Measurements from ENCODE around the gene PGA3.
A peak's percentile ranks its signal among the peaks of the same experiment; 100 is the strongest.
"Not testable (repeated sequence)": the region's sequence is repeated elsewhere in the genome, so short reads cannot be mapped to it uniquely, and the experiment has no call there.

The PGA3 gene

DNA sequence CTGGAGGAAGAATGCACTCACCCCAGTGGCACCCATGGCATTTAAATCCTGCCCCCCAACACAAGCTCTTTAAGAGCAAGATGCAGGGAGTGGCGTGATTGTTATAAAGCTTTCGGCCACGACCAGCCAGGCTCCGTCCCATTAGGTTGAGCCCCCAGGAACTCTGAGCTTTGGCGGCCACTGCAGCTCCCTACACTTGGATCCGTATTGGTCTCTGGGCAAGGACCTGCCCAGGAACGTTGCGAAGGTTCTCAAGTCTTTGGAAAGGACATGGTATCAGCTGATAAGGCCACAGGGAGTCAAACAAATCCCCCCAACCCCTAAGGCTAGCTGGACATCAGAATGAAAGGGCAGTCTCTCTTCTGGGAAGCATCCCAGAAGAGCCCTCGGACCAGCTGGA, 32.7 kb upstream of the PGA3 start:
- DNase-seq (ENCODE audit: low read depth in 1 of 2, low spot score in 1 of 2) = no peak

DNA sequence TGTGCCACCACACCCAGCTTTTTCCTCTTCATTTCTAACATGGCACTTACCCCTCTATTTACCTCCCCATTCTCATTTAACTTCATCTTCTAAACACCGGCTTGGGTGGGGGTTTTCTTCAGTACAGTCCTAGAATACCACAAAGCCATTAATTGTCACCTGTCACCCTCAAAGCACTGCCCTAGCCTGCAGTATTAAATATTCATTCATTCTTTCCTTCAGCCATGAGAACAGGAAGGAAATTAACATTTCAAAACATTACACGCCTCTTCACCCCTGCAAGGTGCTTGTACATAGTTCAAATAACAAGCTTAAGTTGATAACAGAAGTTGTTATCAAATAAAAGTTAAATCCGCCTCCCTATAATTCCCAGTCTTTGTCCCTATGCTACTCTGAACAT, 31.4 kb upstream of the PGA3 start:
- no peak for DNase-seq (ENCODE audit: low read depth in 1 of 2, low spot score in 1 of 2)

DNA sequence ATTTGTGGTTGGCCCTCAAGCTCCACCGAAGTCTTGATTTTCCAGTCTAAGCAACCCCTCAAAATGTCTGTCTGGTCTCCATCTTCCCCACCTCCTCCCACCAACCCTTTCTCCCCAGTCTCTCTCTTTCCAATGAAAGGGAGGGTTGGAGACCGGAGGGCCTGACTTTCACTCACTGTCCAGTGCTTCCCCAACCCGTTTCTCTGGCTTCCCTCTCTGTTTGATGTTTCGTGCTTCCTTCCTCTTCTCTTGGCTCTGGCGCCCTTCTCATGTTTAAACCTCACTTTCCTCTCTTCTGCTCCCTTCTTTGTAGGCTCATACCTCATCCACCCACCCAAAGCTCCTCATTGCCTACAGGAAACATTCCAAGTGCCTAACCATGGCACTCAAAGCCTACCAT, 31.0 kb upstream of the PGA3 start:
- no peak for DNase-seq (ENCODE audit: low read depth in 1 of 2, low spot score in 1 of 2)

DNA sequence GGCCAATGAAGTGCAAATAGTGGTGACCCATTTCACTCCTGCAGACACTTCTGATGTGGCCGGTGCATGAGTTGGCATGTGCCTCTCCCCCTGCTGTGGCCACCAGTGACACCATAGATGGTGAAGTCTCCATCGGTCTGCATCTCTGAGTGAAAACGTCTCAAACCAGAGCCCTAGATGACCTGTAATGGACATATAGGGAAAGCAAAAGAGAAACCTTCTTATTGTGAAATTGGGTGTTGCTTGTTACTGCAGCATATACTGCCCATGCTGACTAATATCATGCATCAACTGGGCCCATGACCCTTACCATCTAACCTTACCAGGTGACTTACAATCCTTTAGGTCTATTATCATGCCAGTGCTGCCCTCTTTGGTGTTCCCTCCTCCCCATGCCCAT, 30.4 kb upstream of the PGA3 start:
- DNase-seq (ENCODE audit: low read depth in 1 of 2, low spot score in 1 of 2) = no peak

DNA sequence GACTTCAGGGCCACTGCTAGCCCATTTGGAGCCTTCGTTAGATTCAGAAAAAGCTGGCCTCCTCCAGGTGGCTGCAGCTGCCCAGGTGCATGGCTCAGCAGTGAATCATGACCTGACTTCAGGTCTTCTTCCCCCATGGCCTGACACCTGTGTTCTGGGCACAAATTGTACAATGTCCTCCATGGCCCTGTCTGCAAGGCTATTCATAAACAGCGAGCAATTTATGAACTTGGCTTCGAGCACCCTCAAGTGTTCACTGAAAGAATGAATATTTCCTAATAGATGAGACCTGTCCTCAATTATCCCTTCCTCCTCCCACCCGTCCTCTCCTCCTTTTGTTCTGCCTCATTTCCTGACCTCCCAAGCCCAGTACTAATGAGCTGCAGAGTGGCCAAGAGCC, 29.9 kb upstream of the PGA3 start:
- DNase-seq (ENCODE audit: low read depth in 1 of 2, low spot score in 1 of 2) = no peak

DNA sequence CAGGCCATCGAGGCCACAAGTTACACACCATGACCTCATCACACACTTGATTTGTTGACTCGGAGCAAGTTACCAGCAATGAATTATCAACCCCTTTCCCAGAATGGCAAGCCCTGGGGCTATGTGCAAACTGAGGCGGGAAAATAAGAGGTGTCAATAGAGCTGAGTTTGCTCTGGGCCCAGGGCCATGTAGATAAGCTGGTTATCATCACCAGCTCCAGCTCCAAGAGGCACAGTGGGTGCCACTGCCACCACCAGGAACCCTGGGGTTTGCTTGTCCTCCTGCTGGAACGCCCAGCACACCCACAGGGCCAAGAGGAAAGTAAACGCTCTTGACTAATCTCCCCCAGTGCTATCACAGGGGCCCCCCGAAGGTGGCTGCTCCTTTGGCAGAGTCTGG, 29.0 kb upstream of the PGA3 start:
- DNase-seq (ENCODE audit: low read depth in 1 of 2, low spot score in 1 of 2) = no peak

DNA sequence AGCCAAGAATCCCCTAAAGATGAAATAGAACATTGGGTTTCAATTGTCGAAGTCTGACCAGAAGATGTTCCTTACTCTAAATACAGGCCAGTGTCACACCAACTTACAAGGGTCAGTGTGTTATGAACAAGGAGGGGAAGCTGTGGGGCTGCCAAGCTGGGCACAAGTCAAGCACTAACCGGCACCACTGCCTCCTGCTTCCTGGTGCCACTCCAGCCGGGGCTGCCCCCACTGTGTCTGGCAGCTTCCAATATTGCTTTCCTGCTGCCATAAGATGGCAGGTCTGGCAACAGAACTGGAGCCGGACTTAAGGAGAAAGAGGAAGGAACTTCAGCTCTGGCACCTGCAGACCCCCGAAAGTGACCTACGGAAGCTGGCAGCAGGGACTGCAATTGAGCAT, 28.4 kb upstream of the PGA3 start:
- DNase-seq (ENCODE audit: low read depth in 1 of 2, low spot score in 1 of 2) = no peak

DNA sequence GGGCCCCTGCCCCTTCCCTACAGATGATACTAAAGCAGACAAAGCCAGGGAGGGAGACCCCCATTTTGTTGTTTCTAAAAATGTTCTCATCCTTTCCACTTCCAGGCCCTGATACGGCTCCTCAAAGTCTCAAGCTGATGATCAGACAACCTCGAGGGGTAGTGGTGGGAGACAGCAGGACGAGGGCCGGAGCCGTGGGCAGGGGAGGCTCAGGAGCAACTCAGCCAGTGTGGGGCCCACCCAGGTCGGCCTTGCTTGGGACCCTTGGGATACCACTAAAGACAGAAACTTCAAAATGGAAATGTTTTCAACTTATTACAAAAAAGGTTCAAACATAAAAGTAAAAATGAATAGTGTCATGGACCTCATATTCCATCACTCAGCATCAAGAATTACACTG, 26.9 kb upstream of the PGA3 start:
- DNase-seq (ENCODE audit: low read depth in 1 of 2, low spot score in 1 of 2) = no peak

DNA sequence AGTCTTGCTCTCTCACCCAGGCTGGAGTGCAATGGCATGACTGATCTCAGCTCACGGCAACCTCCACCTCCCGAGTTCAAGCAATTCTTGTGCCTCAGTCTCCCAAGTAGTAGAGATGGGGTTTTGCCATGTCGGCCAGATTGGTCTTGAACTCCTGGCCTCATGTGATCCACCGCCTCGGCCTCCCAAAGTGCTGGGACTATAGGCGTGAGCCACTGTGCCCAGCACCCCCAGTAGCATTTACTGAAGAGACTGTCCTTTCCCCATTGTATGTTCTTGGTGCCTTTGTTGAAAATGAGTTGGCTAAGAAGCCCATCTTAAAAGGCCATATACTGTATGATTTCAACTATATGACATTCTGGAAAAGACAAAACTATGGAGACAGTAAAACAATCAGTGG, 23.1 kb upstream of the PGA3 start:
- DNase-seq (ENCODE audit: low read depth in 1 of 2, low spot score in 1 of 2) = not testable (repeated sequence)

DNA sequence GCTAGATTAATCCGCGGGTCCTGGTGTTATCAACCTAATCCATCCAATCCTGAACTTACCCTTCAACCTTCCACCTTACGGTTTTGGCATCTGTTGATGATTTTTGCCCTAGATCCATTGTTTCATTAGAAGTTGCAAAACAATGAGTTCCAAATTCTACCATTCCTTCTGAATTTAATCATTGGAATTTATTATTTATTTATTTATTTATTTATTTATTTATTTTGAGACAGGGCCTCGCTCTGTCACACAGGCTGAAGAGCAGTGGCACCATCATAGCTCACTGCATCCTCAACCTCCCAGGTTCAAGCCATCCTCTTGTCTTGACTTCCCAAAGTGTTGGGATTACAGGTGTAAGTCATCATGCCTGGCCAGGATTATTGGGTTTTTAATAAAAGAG, 21.8 kb upstream of the PGA3 start:
- DNase-seq (ENCODE audit: low read depth in 1 of 2, low spot score in 1 of 2) = no peak

- no peak for DNase-seq (ENCODE audit: low read depth in 1 of 2, low spot score in 1 of 2)
Measured at GRCh38 chr11:61183645-61184044, 19.7 kb upstream of the PGA3 start.

GRCh38 chr11:61186504-61186903, 16.8 kb upstream of the PGA3 start:
- no peak for DNase-seq (ENCODE audit: low read depth in 1 of 2, low spot score in 1 of 2)

- peak; percentile 60 to 78 for DNase-seq (ENCODE audit: low read depth in 1 of 2, low spot score in 1 of 2)
Measured at GRCh38 chr11:61187505-61188130, 15.7 kb upstream of the PGA3 start.

DNA sequence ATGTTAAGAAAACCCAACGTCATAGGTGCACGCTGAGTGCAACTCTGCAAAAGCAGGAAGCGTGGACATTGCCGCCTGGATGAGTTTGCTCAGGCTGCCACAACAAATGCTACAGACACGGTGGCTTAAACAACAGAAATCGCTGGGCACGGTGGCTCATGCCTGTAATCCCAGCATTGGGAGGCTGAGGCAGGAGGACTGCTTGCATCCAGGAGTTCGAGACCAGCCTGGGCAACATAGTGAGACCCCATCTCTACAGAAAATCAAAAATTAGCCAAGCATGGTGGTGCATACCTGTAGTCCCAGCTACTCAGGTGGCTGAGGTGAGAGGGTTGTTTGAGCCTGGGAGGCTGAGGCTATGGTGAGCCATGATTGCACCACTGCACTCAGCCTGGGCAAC, 13.4 kb upstream of the PGA3 start:
- DNase-seq (ENCODE audit: low read depth in 1 of 2, low spot score in 1 of 2) = no peak

DNA sequence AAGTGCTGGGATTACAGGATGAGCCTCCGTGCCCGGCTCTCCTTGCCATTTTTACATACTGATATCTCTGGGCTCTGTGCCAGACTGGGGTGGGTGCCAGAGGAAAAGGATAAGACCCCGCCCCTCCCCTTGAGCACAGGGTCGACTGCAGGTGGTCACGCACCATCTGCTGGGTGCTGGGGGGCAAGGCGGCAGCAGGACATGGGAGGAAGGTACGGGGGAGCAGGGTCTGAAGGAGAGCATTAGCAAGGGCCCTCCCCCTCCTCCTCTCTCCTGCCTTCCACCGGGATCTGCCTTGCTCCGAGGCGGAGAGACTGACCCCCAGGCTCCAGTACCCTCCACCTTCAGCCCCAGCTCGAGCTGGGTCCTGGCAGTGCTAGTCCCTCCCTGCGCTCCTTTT, 9.7 kb upstream of the PGA3 start:
- no peak for DNase-seq (ENCODE audit: low read depth in 1 of 2, low spot score in 1 of 2)

GRCh38 chr11:61194169-61194671, 9.1 kb upstream of the PGA3 start:
- DNase-seq (ENCODE audit: low read depth in 1 of 2, low spot score in 1 of 2) = no peak

- DNase-seq (ENCODE audit: low read depth in 1 of 2, low spot score in 1 of 2) = no peak
Measured at GRCh38 chr11:61194981-61195695, 8.2 kb upstream of the PGA3 start.

- DNase-seq (ENCODE audit: low read depth in 1 of 2, low spot score in 1 of 2) = no peak
Measured at GRCh38 chr11:61195719-61196118, 7.6 kb upstream of the PGA3 start.

DNA sequence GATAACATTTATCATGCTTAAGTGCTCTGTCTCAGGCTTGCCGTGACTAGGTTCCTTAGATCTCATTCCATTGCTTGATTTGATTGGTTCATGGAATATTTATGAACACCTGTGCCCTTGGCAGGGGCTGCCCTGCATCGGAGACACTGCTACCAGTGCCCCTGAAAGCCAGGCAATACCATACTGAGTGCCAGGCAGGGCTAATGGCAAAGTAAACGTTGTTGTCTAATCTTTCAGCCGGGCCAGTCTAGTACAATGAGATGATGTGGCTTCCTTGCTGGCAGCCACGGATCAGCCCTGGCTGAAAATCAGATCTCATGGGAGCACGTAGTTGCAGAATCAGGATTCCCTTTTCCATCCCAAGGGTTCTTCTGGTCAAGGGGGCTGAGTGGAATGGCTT, 5.0 kb upstream of the PGA3 start:
- DNase-seq (ENCODE audit: low read depth in 1 of 2, low spot score in 1 of 2) = no peak

DNA sequence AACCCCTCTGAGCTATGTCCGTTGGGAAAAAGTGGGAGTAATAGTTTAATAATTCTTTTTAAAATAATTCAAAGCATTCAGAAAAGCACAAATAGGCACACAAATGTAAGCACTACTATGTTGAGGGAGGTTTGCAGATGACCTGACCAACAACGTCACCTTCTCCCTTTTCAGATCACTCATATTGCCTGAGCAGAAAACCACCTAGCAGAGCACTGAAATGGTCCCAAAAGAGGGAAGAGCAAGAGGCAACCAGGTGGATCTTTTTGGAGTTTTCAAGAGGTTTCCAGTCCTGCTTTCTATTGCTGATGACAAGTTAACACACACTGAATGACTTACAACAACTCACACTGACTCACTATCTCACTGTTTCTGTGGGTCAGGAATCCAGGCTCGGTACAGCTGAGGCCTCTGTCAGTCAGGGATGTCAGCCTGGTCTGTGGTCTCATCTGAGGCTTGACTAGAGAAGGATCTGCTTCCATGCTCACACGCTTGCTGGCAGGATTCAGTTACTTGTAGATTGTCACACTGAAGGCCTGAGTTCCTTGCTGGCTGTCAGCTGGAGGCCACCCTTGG, 4.3 kb upstream of the PGA3 start:
- no peak for DNase-seq (ENCODE audit: low read depth in 1 of 2, low spot score in 1 of 2)

GRCh38 chr11:61201476-61201875, 1.8 kb upstream of the PGA3 start:
- DNase-seq (ENCODE audit: low read depth in 1 of 2, low spot score in 1 of 2) = no peak

DNA sequence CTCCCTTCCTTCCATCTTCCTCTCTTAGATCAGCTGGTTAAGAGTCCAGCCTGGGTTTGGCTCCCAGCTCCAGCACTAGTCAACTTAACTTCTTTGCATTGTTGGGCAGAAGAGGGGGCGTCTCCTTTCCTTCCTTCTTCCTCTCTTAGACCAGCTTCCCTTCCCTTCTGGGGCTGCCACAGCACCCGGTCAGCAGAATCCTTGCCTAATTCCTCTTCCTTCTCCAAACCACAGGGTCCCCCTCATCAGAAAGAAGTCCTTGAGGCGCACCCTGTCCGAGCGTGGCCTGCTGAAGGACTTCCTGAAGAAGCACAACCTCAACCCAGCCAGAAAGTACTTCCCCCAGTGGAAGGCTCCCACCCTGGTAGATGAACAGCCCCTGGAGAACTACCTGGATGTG, 558 bp downstream of the PGA3 start:
- DNase-seq (ENCODE audit: low read depth in 1 of 2, low spot score in 1 of 2) = not testable (repeated sequence)
